Hematopoietic multipotent progenitor cell (in vitro differentiated cells): ENCODE data around the gene SLC38A3. TPM values are rescaled to one million over a fixed set of nuclear protein-coding genes. Genes with fewer than 3 reads are reported as not detected.
A peak's percentile ranks its signal among the peaks of the same experiment; 100 is the strongest.

ENCODE experiments used
- DNase-seq, 3 donors: peaks; one replicate each; pipeline ENCODE4 v3.0.0-alpha.2; 2011 to 2015; ENCODE audit warnings: low read depth in 2 of 3, low spot score in 2 of 3
- total RNA-seq: library from RNA; depleted of rRNA; stranded (reverse); fragments of >200 nt; gene quantifications from one replicate; pipeline ENCODE4 v1.2.3, GENCODE V29; 2012

The SLC38A3 gene
- total RNA-seq = under 0.01 TPM

- DNase-seq = peak in 2 of 3 donors; percentile 22 to 37
Measured at GRCh38 chr3:50204804-50205412, at the start of gene SLC38A3. Gene SLC38A3 (plus strand): TSS chr3:50205271. CDS start chr3:50214200, 8,929 bp downstream.

- DNase-seq = no peak
Measured at GRCh38 chr3:50155491-50155878, 49.6 kb upstream of the SLC38A3 start.

- no peak for DNase-seq
Measured at GRCh38 chr3:50155891-50156290, 49.2 kb upstream of the SLC38A3 start.

- DNase-seq = no peak
Measured at GRCh38 chr3:50156549-50157493, 48.2 kb upstream of the SLC38A3 start.

GRCh38 chr3:50157827-50158529, 47.1 kb upstream of the SLC38A3 start:
- DNase-seq = peak in 1 of 3 donors; percentile 28

- DNase-seq = no peak
Measured at GRCh38 chr3:50158530-50159146, 46.4 kb upstream of the SLC38A3 start.

- DNase-seq = no peak
Measured at GRCh38 chr3:50160561-50160983, 44.5 kb upstream of the SLC38A3 start.

GRCh38 chr3:50161320-50161719, 43.8 kb upstream of the SLC38A3 start:
- no peak for DNase-seq

- no peak for DNase-seq
Measured at GRCh38 chr3:50162034-50162883, 42.8 kb upstream of the SLC38A3 start.

GRCh38 chr3:50163572-50164455, 41.3 kb upstream of the SLC38A3 start:
- no peak for DNase-seq

- DNase-seq = no peak
Measured at GRCh38 chr3:50164481-50164880, 40.6 kb upstream of the SLC38A3 start.

- DNase-seq = no peak
Measured at GRCh38 chr3:50164984-50165909, 39.8 kb upstream of the SLC38A3 start.

- no peak for DNase-seq
Measured at GRCh38 chr3:50165910-50166538, 39.0 kb upstream of the SLC38A3 start.

GRCh38 chr3:50166620-50167019, 38.5 kb upstream of the SLC38A3 start:
- no peak for DNase-seq

GRCh38 chr3:50167069-50167840, 37.8 kb upstream of the SLC38A3 start:
- no peak for DNase-seq

GRCh38 chr3:50167841-50168209, 37.2 kb upstream of the SLC38A3 start:
- no peak for DNase-seq

- DNase-seq = no peak
Measured at GRCh38 chr3:50168388-50168787, 36.7 kb upstream of the SLC38A3 start.
